K562 (cell line): ENCODE results near the gene MOB1A. TPM values are rescaled to one million over a fixed set of nuclear protein-coding genes. Genes with fewer than 3 reads are reported as not detected.
A peak's percentile ranks its signal among the peaks of the same experiment; 100 is the strongest.

Experiments used
- ARID1B ChIP-seq: fragments of 450-650 bp; IDR thresholded peaks from 2 replicates; pipeline ENCODE4 v1.6.1; 2016; ENCODE audit warnings: antibody characterized with exemption, mild to moderate bottlenecking, inconsistent platforms
- E2F3 ChIP-seq: fragments of 250-450 bp; sonication (Bioruptor Pico); IDR thresholded peaks from 2 replicates; pipeline ENCODE4 v1.4.0; 2020; ENCODE audit warnings: mild to moderate bottlenecking
- EZH2 ChIP-seq: IDR thresholded peaks from 2 replicates; pipeline ENCODE4 v1.6.1; 2012; ENCODE audit warnings: low read depth, mild to moderate bottlenecking, inconsistent platforms, low read length, borderline replicate concordance
- FOXK2 ChIP-seq, 2 experiments: fragments of 450-650 bp; IDR thresholded peaks in 1 of 2; conservative IDR thresholded peaks in 1 of 2; 2 replicates each; pipeline ENCODE4 v1.6.1; 2016; ENCODE audit warnings: low read depth in 2 of 2, mild to moderate bottlenecking in 1 of 2
- GTF3C2 ChIP-seq: IDR thresholded peaks from 3 replicates; pipeline ENCODE4 v1.6.1; 2011; ENCODE audit warnings: borderline replicate concordance, mild to moderate bottlenecking, moderate library complexity; ENCODE audit not compliant: insufficient read length; ENCODE audit errors: extremely low read depth
- MAFK ChIP-seq: IDR thresholded peaks from 2 replicates; pipeline ENCODE4 v1.6.1; 2011; ENCODE audit warnings: low read length, improper control_type of control experiment
- MBD2 ChIP-seq: sonication (generic); IDR thresholded peaks from 2 replicates; pipeline ENCODE4 v1.6.1; 2016; ENCODE audit warnings: low read depth, borderline replicate concordance
- OTX1 ChIP-seq: fragments of 450-650 bp; formaldehyde crosslinking; IDR thresholded peaks from 2 replicates; pipeline ENCODE4 v1.4.0; 2022; ENCODE audit warnings: mild to moderate bottlenecking
- POLR2A ChIP-seq: fragments of 450-650 bp; conservative IDR thresholded peaks from 2 replicates; pipeline ENCODE4 v1.6.1; 2016
- RBM17 ChIP-seq: fragments of 200-400 bp; formaldehyde crosslinking; IDR thresholded peaks from 2 replicates; pipeline ENCODE4 v1.6.1; 2017; ENCODE audit warnings: low read depth, mild to moderate bottlenecking, low read length, borderline replicate concordance
- RBM34 ChIP-seq: fragments of 200-400 bp; formaldehyde crosslinking; IDR thresholded peaks from 2 replicates; pipeline ENCODE4 v1.6.1; 2018; ENCODE audit warnings: low read length, borderline replicate concordance; ENCODE audit not compliant: insufficient read depth
- RCOR1 ChIP-seq, 2 experiments: IDR thresholded peaks; 2 replicates each; pipeline ENCODE4 v1.6.1; 2012; ENCODE audit warnings: low read depth in 2 of 2, low read length in 2 of 2, borderline replicate concordance in 1 of 2, improper control_type of control experiment in 1 of 2
- SREBF1 ChIP-seq: fragments of 150-350 bp; IDR thresholded peaks from 2 replicates; pipeline ENCODE4 v1.6.1; 2014; ENCODE audit warnings: antibody characterized with exemption, low read depth, low read length, borderline replicate concordance
- TAF1 ChIP-seq: IDR thresholded peaks from 2 replicates; pipeline ENCODE4 v1.6.1; 2011; ENCODE audit warnings: mild to moderate bottlenecking, low read length, moderate library complexity; ENCODE audit not compliant: insufficient read depth, control insufficient read depth, severe bottlenecking; ENCODE audit errors: extremely low read depth
- TFAM ChIP-seq: fragments of 250-450 bp; sonication (Bioruptor Pico); conservative IDR thresholded peaks from 2 replicates; pipeline ENCODE4 v1.5.0; 2021; ENCODE audit warnings: mild to moderate bottlenecking, moderate library complexity
- ZFP36 ChIP-seq: fragments of 150-350 bp; IDR thresholded peaks from 2 replicates; pipeline ENCODE4 v1.6.1; 2018; ENCODE audit warnings: low read length, low read depth; ENCODE audit not compliant: partially characterized antibody
- ZNF184 ChIP-seq: sonication (generic); formaldehyde crosslinking; IDR thresholded peaks from 2 replicates; pipeline ENCODE4 v1.5.0; 2020; ENCODE audit warnings: missing genetic modification reagents
- ZNF232 ChIP-seq: sonication (generic); formaldehyde crosslinking; IDR thresholded peaks from 2 replicates; pipeline ENCODE4 v1.8.0; 2022; ENCODE audit warnings: mild to moderate bottlenecking, missing genetic modification reagents
- ZNF780A ChIP-seq: fragments of 250-450 bp; sonication (Bioruptor Pico); IDR thresholded peaks from 2 replicates; pipeline ENCODE4 v1.5.0; 2021; ENCODE audit warnings: mild to moderate bottlenecking
- polyA plus RNA-seq, 8 experiments: library from polyadenylated mRNA; depleted of rRNA in 4 of 8; stranded (reverse) in 5 of 8; unstranded in 3 of 8; fragments of >200 nt; fragmentation: Nextera tagmentation in 2 of 8; fragmentation: Illumina TruSeq in 1 of 8; extraction: Ambion mirVana in 2 of 8; extraction: Trizol in 1 of 8; gene quantifications; 2 replicates each; pipeline versions ENCODE4 v1.2.1 to v1.2.3, GENCODE V29; 2011 to 2014; ENCODE audit warnings: inconsistent platforms in 1 of 8, missing spikeins in 1 of 8
- total RNA-seq, 7 experiments: library from RNA; depleted of rRNA in 6 of 7; stranded (reverse); fragments of >200 nt in 6 of 7; fragmentation: Illumina TruSeq in 2 of 7; extraction: Trizol in 2 of 7; gene quantifications; 2 replicates each; pipeline versions ENCODE4 v1.2.1 to v1.2.3, GENCODE V29; 2011 to 2021; ENCODE audit warnings: low replicate concordance in 1 of 7

MOB1A gene
- total and polyA plus RNA-seq, 9 of the 15 experiments (the other 6 are each of a cell fraction or from before 2014, with no cell fraction given): 24.8 to 100 (median 60.2) TPM

- peak; percentile 74; the same call in 1 of the 2 replicates for TF ChIP-seq MBD2
- TF ChIP-seq MAFK: no peak
- peak; percentile 63 for TF ChIP-seq ZFP36
- TF ChIP-seq SREBF1: no peak
- TF ChIP-seq FOXK2 (conservative IDR thresholded peaks at IDR 0.05 in 1 of 2, IDR thresholded peaks at IDR 0.05 in 1 of 2; ENCODE audit: low read depth in 2 of 2): no peak
- no peak for TF ChIP-seq RBM17
- TF ChIP-seq ZNF232 (CRISPR knock-in tag): no peak; the same call in 1 of the 2 replicates
- no peak for TF ChIP-seq ZNF780A (CRISPR knock-in tag)
- peak; percentile 31; the same call in 1 of the 2 replicates for TF ChIP-seq ARID1B
- TF ChIP-seq E2F3 (CRISPR knock-in tag): 0 out of 2 replicates have a peak, but pooled peaks have one; percentile 8
- TF ChIP-seq TAF1: peak; percentile 81
- TF ChIP-seq TFAM (CRISPR knock-in tag): no peak
- no peak for TF ChIP-seq RBM34
- 0 out of 2 replicates have a peak, but pooled peaks have one; percentile 2 for TF ChIP-seq OTX1 (CRISPR knock-in tag)
- TF ChIP-seq RCOR1 (IDR thresholded peaks at IDR 0.05; ENCODE audit: borderline replicate concordance in 1 of 2, low read depth in 2 of 2, low read length in 2 of 2): peak in 1 of 2 experiments; percentile 25; a peak in 1 of 4 replicates
- no peak for TF ChIP-seq EZH2
- TF ChIP-seq ZNF184 (CRISPR knock-in tag): no peak
- no peak for TF ChIP-seq GTF3C2
- TF ChIP-seq POLR2A: peak; percentile 91
Observed at GRCh38 chr2:74178211-74179062, at the start of gene MOB1A (continued).
